ENCODE measurements around the gene HS3ST2. TPM values are rescaled to one million over a fixed set of nuclear protein-coding genes. Genes with fewer than 3 reads are reported as not detected.
"Not testable (repeated sequence)": the region's sequence is repeated elsewhere in the genome, so short reads cannot be mapped to it uniquely, and the experiment has no call there.

Gene HS3ST2
- total RNA-seq, 1 donor from 2014 or later = not detected

DNA sequence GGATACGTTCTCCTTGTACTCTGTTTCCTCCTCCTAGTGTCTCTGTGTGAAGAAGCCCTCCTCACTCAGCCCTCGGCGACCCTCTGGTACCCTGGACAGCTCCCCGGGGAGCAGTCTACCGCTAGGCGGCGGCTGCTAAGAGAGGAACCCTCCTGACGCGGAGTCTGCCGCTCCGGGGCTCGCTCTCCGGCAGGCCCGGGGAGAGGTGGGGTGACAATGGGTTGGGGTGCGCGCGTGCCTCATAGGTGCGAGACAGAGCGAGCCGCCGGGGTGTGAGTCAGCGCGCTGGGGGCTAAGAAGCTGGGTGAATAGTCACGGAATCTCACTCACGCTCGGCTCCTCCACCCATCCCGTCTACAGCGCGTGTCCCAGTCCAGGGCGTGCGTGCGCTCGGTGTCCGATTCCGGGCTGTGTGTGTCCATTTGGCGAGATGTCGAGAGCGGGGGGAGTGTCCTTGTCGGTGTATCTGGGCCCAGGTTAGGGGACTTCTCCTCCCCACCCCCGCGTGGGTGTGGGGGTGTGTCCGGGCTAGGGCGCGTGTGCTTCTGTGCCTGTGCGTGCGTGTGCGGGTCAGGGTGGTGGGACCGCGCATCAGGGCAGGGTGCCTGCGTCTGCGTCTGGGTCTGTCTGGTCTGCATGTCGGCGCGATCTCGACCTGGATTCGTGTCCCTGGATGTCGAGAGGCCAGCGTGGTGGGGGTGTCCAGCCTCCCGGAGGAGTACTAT, 577 bp upstream of the HS3ST2 start:
- intact Hi-C loops (cut with micrococcal nuclease) = no loop called here

DNA sequence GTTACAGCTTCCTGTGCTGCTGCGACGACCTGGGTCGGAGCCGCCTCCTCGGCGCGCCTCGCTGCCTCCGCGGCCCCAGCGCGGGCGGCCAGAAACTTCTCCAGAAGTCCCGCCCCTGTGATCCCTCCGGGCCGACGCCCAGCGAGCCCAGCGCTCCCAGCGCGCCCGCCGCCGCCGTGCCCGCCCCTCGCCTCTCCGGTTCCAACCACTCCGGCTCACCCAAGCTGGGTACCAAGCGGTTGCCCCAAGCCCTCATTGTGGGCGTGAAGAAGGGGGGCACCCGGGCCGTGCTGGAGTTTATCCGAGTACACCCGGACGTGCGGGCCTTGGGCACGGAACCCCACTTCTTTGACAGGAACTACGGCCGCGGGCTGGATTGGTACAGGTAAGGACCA, 746 bp downstream of the HS3ST2 start:
- intact Hi-C loops (cut with micrococcal nuclease) = no loop called here

- intact Hi-C loops (cut with micrococcal nuclease) = no loop called here
Observed at GRCh38 chr16:22815863-22816262, 1.9 kb downstream of the HS3ST2 start.

DNA sequence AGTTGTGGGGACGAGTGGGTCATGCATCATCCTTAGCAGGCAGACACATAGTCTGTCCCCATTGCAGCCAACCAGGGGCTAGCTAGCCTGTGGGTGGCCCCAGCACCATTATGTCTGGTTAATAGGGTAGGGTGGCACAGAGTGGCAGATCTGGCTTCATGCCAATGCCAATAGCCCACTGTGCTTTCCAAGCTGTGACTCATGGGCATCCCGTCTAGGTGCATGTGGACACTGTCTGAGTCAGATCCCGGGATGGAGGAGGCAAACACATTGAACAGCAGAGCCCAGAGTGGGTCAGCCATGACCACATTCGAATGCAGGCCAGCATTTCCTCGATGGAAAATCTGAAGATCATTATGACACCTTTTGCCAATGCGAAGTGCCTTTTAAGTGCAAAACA, 2.5 kb downstream of the HS3ST2 start:
- intact Hi-C loops (cut with micrococcal nuclease) = no loop called here

DNA sequence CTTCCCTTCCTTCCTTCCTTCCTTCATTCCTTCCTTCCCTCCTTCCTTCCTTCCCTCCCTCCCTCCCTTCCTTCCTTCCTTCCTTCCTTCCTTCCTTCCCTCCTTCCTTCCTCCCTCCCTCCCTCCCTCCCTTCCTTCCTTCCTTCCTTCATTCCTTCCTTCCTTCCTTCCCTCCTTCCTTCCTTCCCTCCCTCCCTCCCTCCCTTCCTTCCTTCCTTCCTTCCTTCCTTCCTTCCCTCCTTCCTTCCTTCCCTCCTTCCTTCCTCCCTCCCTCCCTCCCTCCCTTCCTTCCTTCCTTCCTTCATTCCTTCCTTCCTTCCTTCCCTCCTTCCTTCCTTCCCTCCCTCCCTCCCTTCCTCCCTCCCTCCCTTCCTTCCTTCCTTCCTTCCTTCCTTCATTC, 4.8 kb downstream of the HS3ST2 start:
- intact Hi-C loops (cut with micrococcal nuclease) = not testable (repeated sequence)

- intact Hi-C loops (cut with micrococcal nuclease) = no loop called here
Observed at GRCh38 chr16:22838681-22839080, 24.7 kb downstream of the HS3ST2 start.

DNA sequence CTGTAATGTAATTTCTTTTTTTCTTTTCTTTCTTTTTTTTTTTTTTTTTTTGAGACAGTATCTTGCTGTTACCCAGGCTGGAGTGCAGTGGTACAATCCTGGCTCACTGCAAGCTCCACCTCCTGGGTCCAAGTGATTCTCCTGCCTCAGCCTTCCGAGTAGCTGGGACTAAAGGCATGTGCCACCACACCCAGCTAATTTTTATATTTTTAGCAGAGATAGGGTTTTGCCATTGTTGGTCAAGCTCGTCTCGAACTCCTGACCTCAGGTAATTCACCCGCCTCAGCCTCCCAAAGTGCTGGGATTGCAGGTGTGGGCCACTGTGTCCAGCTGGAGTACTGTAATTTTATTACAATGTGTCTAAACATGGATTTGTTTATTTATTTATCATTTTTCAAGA, 28.1 kb downstream of the HS3ST2 start:
- intact Hi-C loops (cut with micrococcal nuclease) = not testable (repeated sequence)

DNA sequence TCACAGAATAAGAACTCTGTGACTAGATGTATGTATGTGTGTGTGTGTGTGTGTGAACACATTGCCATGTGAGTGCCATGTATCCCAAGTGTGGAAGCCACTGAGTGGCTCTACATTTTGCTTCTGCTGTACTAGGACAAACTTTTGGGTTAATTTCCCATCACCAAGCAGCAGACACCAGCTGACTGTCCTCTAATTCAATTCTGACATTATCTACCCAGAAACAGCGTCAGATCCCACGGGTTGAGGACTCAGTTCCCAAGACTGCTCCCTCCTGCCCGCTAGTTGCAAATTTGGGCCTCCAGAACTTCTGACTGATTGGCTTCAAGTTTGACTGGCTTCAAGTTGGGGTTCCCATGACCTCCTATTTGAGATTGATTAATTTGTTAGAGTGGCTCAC, 29.2 kb downstream of the HS3ST2 start:
- intact Hi-C loops (cut with micrococcal nuclease) = no loop called here

GRCh38 chr16:22843856-22844255, 29.9 kb downstream of the HS3ST2 start:
- intact Hi-C loops (cut with micrococcal nuclease) = no loop called here

GRCh38 chr16:22844416-22844815, 30.5 kb downstream of the HS3ST2 start:
- intact Hi-C loops (cut with micrococcal nuclease) = no loop called here

GRCh38 chr16:22847100-22847499, 33.1 kb downstream of the HS3ST2 start:
- intact Hi-C loops (cut with micrococcal nuclease) = no loop called here

DNA sequence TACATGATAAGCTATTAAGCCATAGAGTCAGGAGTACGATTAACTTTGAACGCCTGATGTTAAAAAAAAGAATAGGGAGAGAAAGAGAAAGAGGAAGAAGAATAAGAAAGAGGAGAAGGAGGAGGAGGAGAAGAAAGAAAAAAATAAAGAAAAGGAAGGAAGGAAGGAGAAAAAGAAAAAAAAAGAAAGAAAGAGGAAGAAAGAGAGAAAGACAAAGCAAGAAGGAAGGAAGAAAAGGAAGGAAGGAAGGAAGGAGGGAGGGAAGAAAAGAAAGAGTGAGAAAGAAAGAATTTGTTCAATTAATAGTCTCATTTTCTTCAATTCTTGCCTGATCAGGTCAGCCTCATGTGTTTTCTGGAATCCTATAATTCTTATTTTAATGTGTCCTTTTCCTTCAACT, 33.7 kb downstream of the HS3ST2 start:
- intact Hi-C loops (cut with micrococcal nuclease) = no loop called here

GRCh38 chr16:22848451-22848850, 34.5 kb downstream of the HS3ST2 start:
- intact Hi-C loops (cut with micrococcal nuclease) = no loop called here

DNA sequence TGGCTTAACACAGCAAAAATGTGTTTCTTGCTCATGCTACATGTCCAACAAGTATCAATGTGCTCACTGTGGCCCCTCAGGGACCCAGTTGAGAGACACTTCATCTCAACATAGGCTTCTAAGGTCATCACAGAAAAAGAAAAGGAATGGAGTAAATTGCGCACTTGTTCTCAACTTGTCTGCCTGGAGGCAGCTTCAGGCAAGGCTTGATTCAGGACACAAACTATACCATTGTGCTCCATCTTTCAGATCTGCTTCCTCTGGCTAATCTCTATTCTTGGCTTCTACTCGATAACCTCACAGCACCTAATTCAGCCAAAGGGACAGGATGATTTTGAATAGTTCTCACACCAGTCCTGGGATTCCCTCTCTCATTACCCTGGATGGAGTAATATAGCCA, 35.6 kb downstream of the HS3ST2 start:
- intact Hi-C loops (cut with micrococcal nuclease) = no loop called here

DNA sequence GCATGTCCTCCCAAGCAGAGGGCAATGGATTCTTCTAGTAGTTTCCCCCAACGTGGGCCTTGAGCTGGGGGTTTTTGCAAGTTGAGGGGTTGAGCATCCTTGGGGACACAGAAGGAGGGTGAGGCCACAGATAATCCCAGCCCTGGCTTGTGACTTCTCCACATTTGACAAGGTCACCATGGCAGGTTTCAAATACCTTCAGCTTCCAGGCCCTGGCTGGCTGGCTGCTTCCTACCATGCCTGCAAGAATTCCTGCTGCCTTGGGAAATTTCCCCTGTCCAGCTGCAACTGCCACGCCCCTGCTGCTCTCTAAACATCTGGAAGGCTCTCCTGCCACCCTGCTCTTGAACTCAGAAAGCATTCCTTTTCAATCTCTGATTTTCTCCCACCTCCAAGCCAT, 41.3 kb downstream of the HS3ST2 start:
- intact Hi-C loops (cut with micrococcal nuclease) = no loop called here

- intact Hi-C loops (cut with micrococcal nuclease) = no loop called here
Observed at GRCh38 chr16:22857296-22858025, 43.5 kb downstream of the HS3ST2 start.

DNA sequence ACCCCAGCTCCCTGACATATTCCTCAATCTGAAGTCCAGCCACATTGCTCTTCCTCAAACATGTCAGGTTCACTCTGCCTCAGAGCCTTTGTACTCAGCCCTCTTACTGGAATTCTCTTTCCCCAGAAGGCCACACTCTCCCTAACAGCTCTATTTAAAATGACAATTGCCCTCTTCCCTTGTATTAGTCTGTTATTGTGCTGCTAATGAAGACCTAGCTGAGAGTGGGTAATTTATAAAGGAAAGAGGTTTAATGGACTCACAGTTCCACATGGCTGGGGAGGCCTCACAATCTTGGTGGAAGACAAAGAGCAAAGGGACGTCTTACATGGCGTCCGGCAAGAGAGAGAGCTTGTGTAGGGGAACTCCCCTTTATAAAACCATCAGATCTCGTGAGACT, 46.0 kb downstream of the HS3ST2 start:
- intact Hi-C loops (cut with micrococcal nuclease) = no loop called here

DNA sequence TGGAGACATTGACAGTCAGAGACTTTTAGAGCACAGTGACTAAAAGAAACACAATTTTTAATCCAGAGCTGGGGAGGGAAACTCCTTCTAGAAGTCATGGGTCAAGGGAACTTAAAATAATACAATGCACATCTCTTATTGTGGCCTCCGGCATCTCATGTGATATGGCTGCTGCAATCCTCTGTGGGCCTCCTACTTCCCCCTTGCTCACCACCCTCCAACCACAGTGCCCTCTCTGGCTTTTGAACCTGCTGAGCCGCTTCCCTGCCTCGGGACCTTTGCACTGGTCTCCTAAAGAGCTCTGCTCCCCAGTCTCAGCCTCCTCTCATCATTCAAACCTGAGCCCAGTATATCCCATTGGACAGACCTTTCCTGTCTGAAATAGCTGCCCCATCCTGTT, 47.6 kb downstream of the HS3ST2 start:
- intact Hi-C loops (cut with micrococcal nuclease) = no loop called here

DNA sequence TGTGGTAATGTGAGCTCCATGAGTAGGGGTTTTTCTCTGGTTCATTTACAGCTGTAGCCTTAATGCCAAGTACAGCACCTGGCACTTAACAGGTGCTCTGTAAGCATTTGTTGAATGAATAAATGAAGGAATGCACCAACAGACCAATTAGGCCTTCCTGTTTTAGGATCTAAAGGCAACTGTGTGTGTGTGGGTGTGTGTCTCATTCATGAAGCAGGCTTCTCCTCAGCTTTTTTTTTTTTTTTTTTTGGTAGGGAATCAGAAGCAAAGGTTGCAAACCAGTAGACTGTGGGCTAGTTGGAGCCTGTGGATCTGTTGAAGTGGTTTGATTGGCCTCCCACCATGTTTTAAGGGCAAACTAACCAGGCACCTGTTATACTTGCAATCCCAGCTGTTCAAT, 48.1 kb downstream of the HS3ST2 start:
- intact Hi-C loops (cut with micrococcal nuclease) = no loop called here

DNA sequence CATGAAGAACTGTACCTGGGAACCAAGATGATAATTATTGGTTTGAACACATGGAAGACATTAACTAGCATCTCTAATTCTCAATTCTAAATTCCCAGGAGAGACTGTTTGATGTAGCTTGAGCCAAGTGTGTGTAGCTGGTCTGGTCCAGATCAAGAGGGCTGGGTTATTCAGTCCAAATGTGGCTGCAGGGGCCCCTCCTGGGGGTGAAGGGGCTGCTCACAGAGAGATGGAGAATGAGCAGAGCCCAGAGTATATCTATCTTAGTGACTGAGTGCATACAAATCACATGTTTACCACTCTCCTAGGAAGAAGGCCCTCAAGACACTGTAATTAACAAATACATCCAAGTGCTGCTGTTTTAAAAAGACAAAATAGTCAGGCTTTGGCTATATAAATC, 50.4 kb downstream of the HS3ST2 start:
- intact Hi-C loops (cut with micrococcal nuclease) = no loop called here

GRCh38 chr16:22868593-22869224, 54.7 kb downstream of the HS3ST2 start:
- intact Hi-C loops (cut with micrococcal nuclease) = no loop called here

GRCh38 chr16:22871861-22872260, 57.9 kb downstream of the HS3ST2 start:
- intact Hi-C loops (cut with micrococcal nuclease) = no loop called here

DNA sequence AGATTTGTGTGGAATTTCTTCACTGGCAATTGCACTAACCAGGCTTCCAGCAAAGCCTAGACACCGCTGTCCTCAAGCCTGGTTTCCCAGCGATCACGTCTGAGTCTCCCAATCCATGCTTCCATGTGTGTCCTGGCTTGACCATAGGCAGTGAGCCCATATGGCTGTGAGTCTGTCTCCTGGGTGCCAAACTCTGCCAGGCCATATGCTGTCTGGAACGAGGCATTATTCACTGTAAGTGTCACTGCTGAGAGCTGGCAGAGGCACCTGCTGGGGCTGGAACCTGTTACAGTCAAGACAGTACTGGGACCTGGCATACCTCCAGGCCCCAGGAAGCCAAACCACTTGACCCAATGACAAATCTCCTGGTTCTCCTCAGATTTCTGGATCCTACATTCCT, 60.4 kb downstream of the HS3ST2 start:
- intact Hi-C loops (cut with micrococcal nuclease) = no loop called here
